ENCODE data around the gene DOLK. TPM values are rescaled to one million over a fixed set of nuclear protein-coding genes. Genes with fewer than 3 reads are reported as not detected.

DOLK gene
- total RNA-seq, 2 donors from 2014 or later, result 5.1 to 7.4 TPM

DNA sequence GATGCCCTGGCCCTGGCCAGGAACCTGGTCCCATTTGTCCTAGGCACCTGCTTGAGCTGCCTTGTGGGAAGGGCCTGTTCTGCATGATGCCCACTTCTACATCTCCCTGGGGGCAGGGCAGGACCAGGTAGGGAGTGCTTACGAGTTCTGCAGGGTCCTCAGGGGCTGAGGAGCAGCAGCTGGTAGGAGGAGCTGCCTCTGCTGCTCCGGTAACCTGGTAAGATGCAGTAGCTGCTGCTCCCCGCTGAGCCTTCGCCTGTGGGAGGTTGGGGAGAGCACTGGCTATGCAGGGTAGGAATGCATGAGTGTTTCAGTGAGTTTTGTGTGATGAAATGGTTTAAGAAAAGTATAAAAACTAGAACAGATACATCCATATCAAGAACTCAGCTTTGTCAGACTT, 51.8 kb downstream of the DOLK start:
- Mint-ChIP-seq H3K36me3 (ENCODE audit: low read depth) (peaks cover 2% of the 10 kb centered on the region), H3K27me3 (no peaks in the 10 kb centered on the region), H3K27ac (peak overlapping the region; percentile 85), H3K4me3 (no peak overlapping the region), H3K4me1 (peaks cover 49% of the 10 kb centered on the region)
- DNase-seq (no peak), ATAC-seq (no peak)
- H3K9me3 ChIP-seq (ENCODE audit: control insufficient read depth, low read length, poor library complexity, severe bottlenecking), result no peaks in the 10 kb centered on the region

Other genes starting within 250 kb of the DOLK start
- gene PKN3, start 245.1 kb downstream of the DOLK start, total RNA-seq, result 1 to 10 TPM in 1 of 2 donors, under 1 TPM in 1; 0.96 to 2.0 TPM
- gene ZDHHC12, start 223.5 kb downstream of the DOLK start, total RNA-seq, result 10 to 100 TPM; 23.5 to 26.9 TPM
- gene ZER1, start 175.7 kb downstream of the DOLK start, total RNA-seq, result 10 to 100 TPM; 29.4 to 30.0 TPM
- gene TBC1D13, start 160.3 kb downstream of the DOLK start, total RNA-seq, result 10 to 100 TPM; 21.6 to 30.8 TPM
- gene ENDOG, start 129.1 kb downstream of the DOLK start, total RNA-seq, result 1 to 10 TPM; 7.7 to 7.8 TPM
- 10 to 100 TPM; 33.7 to 48.1 TPM for gene SPOUT1, start 117.8 kb downstream of the DOLK start, total RNA-seq
- gene KYAT1, start 65.7 kb downstream of the DOLK start, total RNA-seq, result 1 to 10 TPM; 4.8 to 5.7 TPM
- 10 to 100 TPM; 28.9 to 30.3 TPM for gene LRRC8A, start 65.5 kb downstream of the DOLK start, total RNA-seq
- gene PHYHD1, start 26.6 kb downstream of the DOLK start, total RNA-seq, result under 1 TPM in 1 of 2 donors, not detected in 1; 0.45 TPM
- 10 to 100 TPM; 62.2 to 75.1 TPM for gene NUP188, start 96 bp upstream of the DOLK start, total RNA-seq
- 10 to 100 TPM; 82.2 to 87.1 TPM for gene SH3GLB2, start 80.7 kb upstream of the DOLK start, total RNA-seq
- 10 to 100 TPM; 64.2 to 81.4 TPM for gene MIGA2, start 89.0 kb upstream of the DOLK start, total RNA-seq
- gene DOLPP1, start 133.5 kb upstream of the DOLK start, total RNA-seq, result 1 to 10 TPM; 5.3 to 8.0 TPM
- 10 to 100 TPM; 12.9 to 23.3 TPM for gene CRAT, start 163.2 kb upstream of the DOLK start, total RNA-seq
- 10 to 100 TPM; 49.8 to 50.0 TPM for gene PTPA, start 163.8 kb upstream of the DOLK start, total RNA-seq
- 1 to 10 TPM; 2.4 to 3.1 TPM for gene IER5L, start 230.7 kb upstream of the DOLK start, total RNA-seq

All from T-helper 17 cell (primary cell).